ENCODE measurements around the gene PPP6C. TPM values are rescaled to one million over a fixed set of nuclear protein-coding genes. Genes with fewer than 3 reads are reported as not detected.

PPP6C gene
- total and polyA plus RNA-seq, 2 donors (not counting 1 experiment from before 2014, with no cell fraction given) = 12.7 to 47.9 TPM

GRCh38 chr9:125177888-125178287 lies 11.7 kb downstream of the PPP6C start:
- TF ChIP-seq EZH2 (IDR thresholded peaks at IDR 0.05; ENCODE audit: low read length, missing control alignments) (no peak), CTCF (conservative IDR thresholded peaks at IDR 0.05 in 1 of 2, IDR thresholded peaks at IDR 0.05 in 1 of 2; ENCODE audit: low read depth in 1 of 2, low read length in 2 of 2) (no peak)
- Histone ChIP-seq H2AFZ (ENCODE audit: low read length) (no peak overlapping the region), H3K27me3 (ENCODE audit: control insufficient read depth, insufficient read depth, low read length) (no peaks in the 10 kb centered on the region), H3K27ac (ENCODE audit: insufficient read depth, low read length) (no peak overlapping the region), H3K4me3 (replicated peaks in 1 of 4; ENCODE audit: control extremely low read depth in 1 of 4, insufficient read depth in 1 of 4, low read depth in 3 of 4, low read length in 4 of 4) (no peak overlapping the region), H3K4me1 (ENCODE audit: control insufficient read depth, extremely low read depth, insufficient read depth, low read length) (peaks cover 2% of the 10 kb centered on the region), H3K4me2 (ENCODE audit: extremely low read depth, insufficient read depth, low read length) (no peak overlapping the region), H3K9ac (ENCODE audit: insufficient read depth, low read length) (no peak overlapping the region), H4K20me1 (ENCODE audit: control insufficient read depth, extremely low read depth, insufficient read depth, low read length) (no peaks in the 10 kb centered on the region), H3K36me3 (ENCODE audit: control insufficient read depth, insufficient read depth, low read length) (no peaks in the 10 kb centered on the region), H3K79me2 (ENCODE audit: control insufficient read depth, insufficient read depth, low read length) (peaks cover 68% of the 10 kb centered on the region), H3K9me3 (ENCODE audit: control insufficient read depth, insufficient read depth, low read depth, low read length) (no peaks in the 10 kb centered on the region)
- DNase-seq (ENCODE audit: low read depth in 2 of 2) = no peak

GRCh38 chr9:125176636-125177035 lies 13.0 kb downstream of the PPP6C start:
- Histone ChIP-seq H3K36me3 (ENCODE audit: control insufficient read depth, insufficient read depth, low read length) (no peaks in the 10 kb centered on the region), H3K27me3 (ENCODE audit: control insufficient read depth, insufficient read depth, low read length) (no peaks in the 10 kb centered on the region), H3K9me3 (ENCODE audit: control insufficient read depth, insufficient read depth, low read depth, low read length) (no peaks in the 10 kb centered on the region), H3K4me1 (ENCODE audit: control insufficient read depth, extremely low read depth, insufficient read depth, low read length) (peaks cover 6% of the 10 kb centered on the region), H3K4me2 (ENCODE audit: extremely low read depth, insufficient read depth, low read length) (no peak overlapping the region), H3K79me2 (ENCODE audit: control insufficient read depth, insufficient read depth, low read length) (peaks cover 60% of the 10 kb centered on the region), H3K27ac (ENCODE audit: insufficient read depth, low read length) (no peak overlapping the region), H2AFZ (ENCODE audit: low read length) (no peak overlapping the region), H4K20me1 (ENCODE audit: control insufficient read depth, extremely low read depth, insufficient read depth, low read length) (no peaks in the 10 kb centered on the region), H3K4me3 (replicated peaks in 1 of 4; ENCODE audit: control extremely low read depth in 1 of 4, insufficient read depth in 1 of 4, low read depth in 3 of 4, low read length in 4 of 4) (no peak overlapping the region), H3K9ac (ENCODE audit: insufficient read depth, low read length) (no peak overlapping the region)
- no peak for DNase-seq (ENCODE audit: low read depth in 2 of 2)
- TF ChIP-seq EZH2 (IDR thresholded peaks at IDR 0.05; ENCODE audit: low read length, missing control alignments) = no peak

- TF ChIP-seq CTCF (conservative IDR thresholded peaks at IDR 0.05 in 1 of 2, IDR thresholded peaks at IDR 0.05 in 1 of 2; ENCODE audit: low read depth in 1 of 2, low read length in 2 of 2) (no peak), EZH2 (IDR thresholded peaks at IDR 0.05; ENCODE audit: low read length, missing control alignments) (no peak)
- Histone ChIP-seq H3K4me3 (replicated peaks in 1 of 4; ENCODE audit: control extremely low read depth in 1 of 4, insufficient read depth in 1 of 4, low read depth in 3 of 4, low read length in 4 of 4) (no peak overlapping the region), H3K9ac (ENCODE audit: insufficient read depth, low read length) (no peak overlapping the region), H3K27ac (ENCODE audit: insufficient read depth, low read length) (peak overlapping the region; percentile 22), H3K9me3 (ENCODE audit: control insufficient read depth, insufficient read depth, low read depth, low read length) (no peaks in the 10 kb centered on the region), H3K27me3 (ENCODE audit: control insufficient read depth, insufficient read depth, low read length) (no peaks in the 10 kb centered on the region), H2AFZ (ENCODE audit: low read length) (no peak overlapping the region), H3K79me2 (ENCODE audit: control insufficient read depth, insufficient read depth, low read length) (peaks cover 28% of the 10 kb centered on the region), H3K4me1 (ENCODE audit: control insufficient read depth, extremely low read depth, insufficient read depth, low read length) (peaks cover 8% of the 10 kb centered on the region), H4K20me1 (ENCODE audit: control insufficient read depth, extremely low read depth, insufficient read depth, low read length) (no peaks in the 10 kb centered on the region), H3K4me2 (ENCODE audit: extremely low read depth, insufficient read depth, low read length) (no peak overlapping the region), H3K36me3 (ENCODE audit: control insufficient read depth, insufficient read depth, low read length) (no peaks in the 10 kb centered on the region)
- DNase-seq (ENCODE audit: low read depth in 2 of 2) = peak; percentile 34 to 47
Measured at GRCh38 chr9:125172031-125172755, 17.4 kb downstream of the PPP6C start.
